HG02885 (cell line): Measurements from ENCODE around the gene PCNX3.
A peak's percentile ranks its signal among the peaks of the same experiment; 100 is the strongest.

Experiments used
- ATAC-seq: cut with Tn5 transposase; IDR thresholded peaks from one replicate; pipeline ENCODE4 v1.9.1; 2021; ENCODE audit warnings: mild to moderate bottlenecking; ENCODE audit not compliant: unreplicated experiment, poor library complexity

The PCNX3 gene

DNA sequence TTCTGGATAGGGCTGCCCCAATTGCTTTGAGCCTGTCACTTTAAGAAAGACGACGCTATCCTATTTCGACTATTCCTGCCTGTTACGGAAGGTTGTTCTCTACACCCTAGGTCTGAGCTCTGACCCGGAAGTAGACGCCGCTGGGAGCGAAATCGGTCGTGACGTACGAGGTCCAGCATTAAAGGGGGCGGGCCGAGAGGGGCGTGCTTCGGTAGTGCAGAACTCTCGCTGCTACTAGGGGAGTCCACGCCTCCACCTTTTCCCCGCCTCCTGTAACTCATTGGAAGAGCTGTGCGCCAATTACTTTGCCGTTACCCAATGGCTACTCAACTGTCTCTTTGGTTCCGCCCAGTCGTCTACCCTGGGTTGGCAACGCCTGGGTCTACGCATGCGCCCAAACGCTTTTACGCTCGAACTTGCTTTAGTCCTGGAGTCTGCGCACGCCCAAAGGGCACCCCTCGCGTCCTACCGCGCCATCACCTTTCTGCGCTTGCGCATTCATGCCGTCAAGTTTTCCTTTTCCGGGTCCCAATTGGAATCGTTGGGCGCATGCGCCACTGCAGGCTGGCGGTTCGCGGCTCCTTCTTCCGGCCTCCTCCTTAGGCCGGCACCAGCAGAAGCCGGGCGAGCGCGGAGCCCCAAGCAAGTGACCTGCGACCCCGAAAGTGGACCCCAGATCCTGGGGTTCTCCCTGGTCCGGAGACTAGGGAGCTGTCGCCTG is at the start of gene PCNX3:
TSS of gene PCNX3 (plus strand) at position 548 of the 721 bp plus-strand sequence. CDS start 536 bp downstream, outside the sequence.
- ATAC-seq, result peak; percentile 81

DNA sequence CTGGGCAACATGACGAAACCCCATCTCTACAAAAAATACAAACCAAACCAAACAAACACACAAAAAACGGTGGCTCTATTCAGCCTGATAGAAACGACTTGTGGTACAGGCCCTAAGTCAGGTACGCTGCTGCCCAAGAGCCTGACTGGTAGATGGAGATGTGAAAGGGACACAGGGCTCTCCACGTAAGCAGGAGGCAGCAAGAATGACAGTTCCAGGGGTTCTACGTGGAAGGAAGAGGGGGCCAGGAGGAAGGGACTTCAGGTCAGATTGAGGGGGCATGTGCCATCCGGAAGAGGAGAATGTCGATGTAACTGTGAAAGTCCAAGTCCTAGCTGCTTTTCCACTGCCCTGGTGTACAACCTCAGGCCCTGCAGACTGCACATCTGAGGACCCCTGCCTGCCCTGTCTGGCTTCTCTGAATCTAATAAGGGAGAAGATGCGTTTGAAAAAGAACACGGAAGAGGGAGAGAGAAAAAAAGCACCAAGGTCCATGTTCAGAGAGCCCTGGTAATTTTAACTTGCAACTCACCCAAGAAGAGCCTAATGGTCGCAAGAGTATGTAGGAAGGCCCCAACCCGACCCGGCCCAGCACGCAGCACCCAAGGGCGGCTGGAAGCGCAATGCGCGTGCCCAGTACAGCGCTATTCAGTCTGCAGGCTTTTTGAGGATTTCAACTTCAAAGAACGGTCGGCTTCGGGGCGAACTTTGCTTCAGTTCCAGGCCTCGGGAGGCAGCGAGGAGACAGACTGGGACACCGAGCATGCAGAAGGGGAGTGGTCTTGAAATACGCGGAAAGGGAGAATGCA is 46.2 kb upstream of the PCNX3 start:
- ATAC-seq, result no peak

DNA sequence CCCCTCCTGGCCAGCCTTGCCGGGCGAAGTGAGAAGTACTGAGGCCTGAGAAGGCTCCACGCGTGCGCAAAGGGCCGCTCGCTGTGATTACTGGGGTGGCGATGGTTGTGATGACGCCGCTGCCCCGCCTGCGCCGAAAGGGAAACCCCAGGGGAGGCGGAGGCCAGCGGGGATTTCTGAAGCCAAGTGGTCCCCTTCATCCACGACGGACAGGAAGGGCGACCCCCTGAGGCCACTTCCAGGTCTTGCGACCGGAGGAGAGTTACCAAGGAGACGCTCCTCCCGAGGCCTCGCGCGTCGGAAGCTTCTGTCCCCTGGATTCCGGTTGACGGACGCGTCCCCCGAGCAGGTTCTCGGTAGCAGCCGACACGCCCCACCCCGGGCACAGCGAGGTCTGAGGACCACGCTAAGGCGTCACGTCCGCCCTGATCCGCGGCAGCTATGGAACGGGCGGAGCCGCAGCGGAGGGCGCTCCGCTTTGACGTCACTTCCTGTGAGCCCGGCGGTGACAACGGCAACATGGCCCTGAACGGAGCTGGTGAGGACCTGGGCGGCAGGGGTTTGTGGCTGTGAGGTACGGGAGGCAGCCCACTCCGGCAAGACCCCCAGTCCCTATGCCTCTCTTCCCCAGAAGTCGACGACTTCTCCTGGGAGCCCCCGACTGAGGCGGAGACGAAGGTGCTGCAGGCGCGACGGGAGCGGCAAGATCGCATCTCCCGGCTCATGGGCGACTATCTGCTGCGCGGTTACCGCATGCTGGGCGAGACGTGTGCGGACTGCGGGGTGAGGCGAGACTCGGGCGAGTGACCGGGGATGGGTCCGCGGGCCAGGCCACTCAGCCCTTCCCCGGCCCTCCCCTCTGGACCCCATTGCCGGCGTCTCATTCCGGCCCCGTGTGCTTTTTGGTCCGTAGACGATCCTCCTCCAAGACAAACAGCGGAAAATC is 45.3 kb upstream of the PCNX3 start, which contains the start of gene ZNRD2:
TSS of gene ZNRD2 (plus strand) at position 505 of the 946 bp plus-strand sequence. CDS start at position 520, 15 bp downstream.
- ATAC-seq, result peak; percentile 72

DNA sequence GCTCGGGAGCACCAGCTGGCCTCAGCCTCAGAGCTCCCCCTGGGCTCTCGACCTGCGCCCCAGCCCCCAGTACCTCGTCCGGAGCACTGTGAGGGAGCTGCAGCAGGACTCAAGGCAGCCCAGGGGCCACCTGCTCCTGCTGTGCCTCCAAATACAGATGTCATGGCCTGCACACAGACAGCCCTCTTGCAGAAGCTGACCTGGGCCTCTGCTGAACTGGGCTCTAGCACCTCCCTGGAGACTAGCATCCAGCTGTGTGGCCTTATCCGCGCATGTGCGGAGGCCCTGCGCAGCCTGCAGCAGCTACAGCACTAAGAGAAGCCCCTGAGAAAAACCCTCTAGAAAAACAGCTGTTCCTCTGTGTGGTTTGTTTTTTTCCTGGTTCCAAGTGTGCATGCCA is 44.2 kb upstream of the PCNX3 start:
- no peak for ATAC-seq

DNA sequence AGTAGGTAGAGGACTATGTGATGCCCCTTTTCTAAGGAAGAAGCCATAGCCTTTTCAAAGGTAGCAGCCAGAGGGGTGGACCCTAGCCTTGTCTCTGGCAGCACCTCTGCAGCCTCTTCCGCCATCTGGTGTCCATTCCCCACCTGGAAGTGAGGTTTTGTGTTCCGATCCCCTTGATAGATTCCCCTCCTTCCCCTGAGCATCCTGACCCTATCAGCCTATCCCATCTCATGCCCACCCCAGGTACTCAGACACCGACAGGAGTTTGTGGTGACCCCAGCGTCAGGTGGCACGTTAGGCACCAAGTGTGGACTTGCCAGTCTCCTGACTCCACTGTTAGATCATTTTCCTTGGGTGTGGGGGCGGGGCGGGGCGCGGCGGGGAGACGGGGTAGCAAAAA is 43.6 kb upstream of the PCNX3 start:
- ATAC-seq, result no peak

DNA sequence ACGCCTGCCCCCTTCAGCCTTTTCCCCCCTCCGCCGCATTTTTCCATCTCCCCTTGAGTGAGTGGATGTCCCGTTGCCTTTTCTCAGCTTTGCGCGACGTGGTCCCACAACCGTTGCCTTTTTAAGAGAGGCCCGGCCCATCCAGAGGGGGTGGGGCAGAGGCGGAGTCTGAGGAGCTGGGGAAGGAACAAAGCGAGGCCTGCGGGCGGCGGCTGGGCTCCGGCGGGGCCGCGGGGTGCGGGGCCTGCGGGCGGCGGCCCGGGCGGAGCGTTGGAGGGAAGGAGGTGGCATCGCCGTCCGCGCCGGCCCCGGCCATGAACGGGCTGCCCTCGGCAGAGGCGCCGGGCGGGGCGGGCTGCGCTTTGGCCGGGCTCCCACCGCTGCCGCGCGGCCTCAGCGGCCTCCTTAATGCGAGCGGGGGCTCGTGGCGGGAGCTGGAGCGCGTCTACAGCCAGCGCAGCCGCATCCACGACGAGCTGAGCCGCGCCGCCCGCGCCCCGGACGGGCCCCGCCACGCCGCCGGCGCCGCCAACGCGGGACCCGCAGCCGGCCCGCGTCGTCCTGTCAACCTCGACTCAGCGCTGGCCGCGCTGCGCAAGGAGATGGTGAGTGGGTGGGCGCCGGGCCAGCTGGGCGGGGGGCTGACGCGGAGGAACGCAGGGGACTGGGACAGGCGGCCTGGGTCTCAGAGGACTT is 43.1 kb upstream of the PCNX3 start, which contains the start of gene FAM89B:
TSS of gene FAM89B (plus strand) at position 183 of the 696 bp plus-strand sequence. CDS start at position 315, 132 bp downstream.
- peak; percentile 13 for ATAC-seq

DNA sequence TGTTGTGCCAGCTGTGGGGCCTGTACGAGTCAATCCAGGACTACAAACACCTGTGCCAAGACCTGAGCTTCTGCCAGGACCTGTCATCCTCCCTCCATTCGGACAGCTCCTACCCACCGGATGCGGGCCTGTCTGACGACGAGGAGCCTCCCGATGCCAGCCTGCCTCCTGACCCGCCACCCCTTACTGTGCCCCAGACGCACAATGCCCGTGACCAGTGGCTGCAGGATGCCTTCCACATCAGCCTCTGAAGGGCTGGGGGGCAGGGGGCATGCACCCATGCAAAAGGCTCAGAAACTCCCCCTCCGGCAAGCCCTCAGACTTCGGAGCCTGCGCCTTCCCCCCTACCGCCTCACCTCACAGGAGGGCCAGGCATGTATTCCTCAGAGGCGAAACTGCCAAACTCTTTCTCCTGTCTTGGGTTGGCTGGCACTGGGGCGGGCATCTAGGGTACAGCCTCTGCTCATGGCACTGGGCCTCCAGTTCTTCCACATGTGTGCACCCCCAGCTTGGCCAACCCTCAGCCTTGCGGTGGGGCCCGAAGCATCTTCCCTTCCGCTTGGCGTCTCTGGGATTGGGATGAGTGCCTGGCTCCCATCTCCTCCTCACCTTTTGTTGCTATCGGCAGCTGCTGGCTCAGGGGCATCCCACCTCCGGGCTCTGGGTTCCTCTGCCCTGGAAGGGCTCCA is 42.0 kb upstream of the PCNX3 start:
- no peak for ATAC-seq

DNA sequence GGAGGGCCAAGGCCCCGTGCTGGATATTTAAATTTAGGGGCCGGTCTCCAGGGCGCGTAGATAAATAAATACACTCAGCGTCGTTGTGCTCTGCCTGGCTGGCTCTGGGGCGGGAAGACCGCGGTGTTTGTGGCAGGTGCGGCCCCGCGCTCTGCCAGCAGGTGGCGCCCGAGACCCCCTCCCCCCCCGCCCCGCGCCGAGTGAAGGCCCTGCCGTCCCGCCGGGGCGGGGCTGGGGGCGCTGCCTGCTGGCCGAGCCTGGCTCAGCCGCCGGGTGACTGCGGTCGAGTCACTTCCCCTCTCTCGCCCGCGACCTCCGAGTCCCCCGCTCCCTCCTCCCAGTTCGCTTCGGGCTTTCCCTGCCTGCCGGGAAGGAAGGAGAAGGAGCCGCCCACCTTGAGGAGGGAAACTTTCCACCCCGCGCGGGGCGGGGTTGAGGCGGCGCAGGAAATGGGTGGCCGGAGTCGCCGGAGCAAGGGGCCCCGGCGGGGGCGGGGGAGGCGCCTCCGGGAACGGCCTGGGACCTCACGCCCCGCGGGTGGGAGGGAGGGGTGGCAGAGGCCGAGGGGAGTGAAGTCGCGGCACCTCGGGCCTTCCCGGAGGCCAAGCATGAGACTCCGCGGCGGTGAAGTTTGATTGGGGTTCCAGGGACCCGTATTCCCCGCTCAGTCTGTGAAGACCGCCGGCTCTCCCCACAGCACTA is 41.3 kb upstream of the PCNX3 start:
- peak; percentile 37 for ATAC-seq

DNA sequence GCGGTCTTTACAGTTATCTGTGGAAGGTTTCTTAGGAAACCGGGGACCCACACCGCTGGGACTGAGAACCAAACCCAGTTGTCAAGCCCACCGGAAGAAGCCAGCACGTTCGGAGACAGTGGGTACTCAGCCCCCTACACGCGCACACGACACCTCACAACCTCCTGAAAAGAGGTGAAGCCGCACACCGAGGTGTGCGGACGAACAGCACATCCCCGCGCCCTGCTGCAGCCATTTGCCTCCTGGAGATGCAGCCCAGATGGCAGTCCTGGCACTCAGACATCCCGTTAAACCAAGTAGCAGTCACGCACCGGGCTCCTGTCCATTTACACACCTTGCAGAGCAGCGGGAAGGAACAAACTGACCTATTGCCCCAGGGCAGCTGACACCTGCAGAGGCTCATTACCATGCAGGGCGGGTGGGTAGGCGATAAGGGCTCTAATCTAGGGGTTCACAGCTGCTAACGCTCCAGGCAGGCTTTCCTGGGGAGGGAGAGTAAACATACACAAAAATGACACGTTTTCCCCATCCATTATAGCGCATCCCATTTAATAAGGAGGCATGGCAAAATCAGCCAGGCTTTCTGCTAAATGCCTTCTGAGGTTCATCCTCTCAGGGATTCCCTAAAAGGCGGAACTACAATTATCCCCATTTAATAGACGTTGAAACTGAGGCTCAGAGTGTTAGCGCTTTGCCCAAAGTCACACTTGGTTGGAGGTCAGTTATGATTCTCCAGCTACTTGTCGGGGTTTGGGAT is 40.6 kb upstream of the PCNX3 start:
- no peak for ATAC-seq

DNA sequence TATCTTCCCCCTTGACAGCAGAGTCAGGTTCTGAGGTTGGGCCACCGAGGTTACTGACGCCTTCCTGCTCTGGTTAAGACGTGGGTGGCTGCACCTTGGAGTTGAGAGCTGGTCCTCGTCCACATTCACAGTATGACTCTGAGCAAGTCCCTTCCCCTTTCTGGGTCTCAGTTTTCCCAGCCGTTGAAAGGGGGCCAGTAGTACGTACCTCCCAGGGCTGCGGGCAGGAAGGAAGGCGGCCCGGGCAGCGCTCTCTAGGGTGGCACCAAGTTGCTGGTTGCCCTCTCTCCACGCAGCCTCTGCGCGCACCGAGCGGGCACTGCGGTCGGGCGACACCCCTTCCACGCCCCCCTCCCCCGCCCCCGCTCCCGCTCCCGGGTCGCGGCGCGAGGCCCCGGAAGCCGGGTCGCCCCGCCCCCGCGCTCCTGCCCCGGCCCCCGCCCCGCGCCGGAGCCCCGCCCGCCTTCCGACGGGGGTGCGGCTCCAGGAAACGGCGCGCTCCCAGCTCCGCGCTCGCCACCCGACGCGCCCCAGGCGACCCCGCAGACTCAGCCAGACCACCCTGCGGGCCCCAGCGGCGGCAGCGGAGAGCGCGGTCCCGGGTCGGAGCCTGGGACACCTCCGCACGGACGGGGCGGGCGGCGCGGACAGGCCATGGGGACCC is 39.9 kb upstream of the PCNX3 start, which contains the start of gene EHBP1L1:
TSS of gene EHBP1L1 (plus strand) at position 486 of the 664 bp plus-strand sequence. CDS start 250 bp downstream, outside the sequence.
- no peak for ATAC-seq

DNA sequence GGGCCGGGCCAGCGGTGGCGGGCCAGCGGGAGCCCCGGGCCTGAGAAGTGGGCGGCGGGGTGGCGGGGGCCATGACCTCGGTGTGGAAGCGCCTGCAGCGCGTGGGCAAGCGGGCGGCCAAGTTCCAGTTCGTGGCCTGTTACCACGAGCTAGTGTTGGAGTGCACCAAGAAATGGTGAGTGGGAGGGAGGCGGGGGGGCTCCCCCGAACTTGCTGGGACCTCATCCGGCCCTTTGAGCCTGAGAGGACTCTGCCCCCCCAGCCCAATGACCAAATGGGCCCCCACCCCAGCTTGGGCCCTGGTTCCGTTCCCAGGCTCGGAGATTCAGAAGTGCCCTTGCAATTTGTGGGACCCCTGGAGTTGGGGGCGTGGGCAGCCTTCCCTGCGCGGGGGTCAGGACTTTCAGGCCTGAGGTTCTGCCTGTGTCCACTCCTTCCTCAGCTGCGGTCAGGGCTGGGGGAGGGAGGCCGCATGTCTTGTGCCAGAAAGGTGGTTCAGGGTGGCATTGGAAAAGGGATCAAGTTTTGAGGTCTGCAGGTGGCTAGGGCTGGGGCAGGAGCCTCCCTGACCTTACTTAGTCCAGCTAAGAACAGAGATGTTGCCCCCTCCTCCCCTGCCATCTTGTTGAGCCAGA is 39.2 kb upstream of the PCNX3 start:
- no peak for ATAC-seq

DNA sequence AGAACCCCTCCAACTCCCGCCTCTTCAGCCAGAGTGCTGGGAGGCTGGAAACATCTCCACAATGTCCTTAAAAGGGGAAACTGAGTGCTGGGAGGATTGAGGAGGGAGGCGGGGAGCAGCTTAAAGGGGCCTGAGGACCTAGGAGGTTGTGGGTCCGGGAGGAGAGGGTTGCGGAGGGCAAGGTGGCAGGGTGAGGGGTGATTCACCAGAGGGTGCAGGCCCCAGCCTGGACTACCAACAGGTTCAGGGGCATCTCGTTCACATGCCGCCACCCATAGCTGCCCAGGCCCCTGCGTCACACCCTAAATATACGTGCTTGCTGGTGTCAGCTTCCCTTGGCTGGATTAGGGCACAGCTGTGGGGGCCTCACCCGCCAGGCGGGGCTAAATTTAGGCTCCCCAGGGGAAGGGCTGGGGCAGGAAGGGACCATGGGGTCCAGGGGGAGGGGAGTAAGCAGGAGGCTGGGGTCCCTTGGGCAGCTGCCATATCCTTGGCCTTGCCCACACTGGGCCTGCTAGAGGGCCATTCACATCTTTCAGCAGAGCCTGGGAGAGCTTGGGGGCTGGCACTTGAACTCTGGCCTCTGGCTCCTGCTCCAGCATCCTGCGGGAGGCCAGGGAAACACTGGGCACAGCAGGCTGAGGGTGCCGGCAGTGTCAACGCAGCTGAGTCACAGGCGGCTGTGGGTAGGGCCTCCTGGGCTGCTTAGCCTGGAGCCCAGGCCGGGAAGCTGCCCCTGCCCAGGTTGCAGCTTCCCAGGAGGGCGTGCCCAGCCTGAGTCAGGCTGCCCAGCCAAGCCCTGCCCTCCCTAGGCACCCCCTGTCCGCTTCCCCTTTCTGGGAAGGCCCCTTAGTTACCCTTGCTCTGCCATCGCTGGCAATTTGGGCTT is 38.5 kb upstream of the PCNX3 start:
- no peak for ATAC-seq

DNA sequence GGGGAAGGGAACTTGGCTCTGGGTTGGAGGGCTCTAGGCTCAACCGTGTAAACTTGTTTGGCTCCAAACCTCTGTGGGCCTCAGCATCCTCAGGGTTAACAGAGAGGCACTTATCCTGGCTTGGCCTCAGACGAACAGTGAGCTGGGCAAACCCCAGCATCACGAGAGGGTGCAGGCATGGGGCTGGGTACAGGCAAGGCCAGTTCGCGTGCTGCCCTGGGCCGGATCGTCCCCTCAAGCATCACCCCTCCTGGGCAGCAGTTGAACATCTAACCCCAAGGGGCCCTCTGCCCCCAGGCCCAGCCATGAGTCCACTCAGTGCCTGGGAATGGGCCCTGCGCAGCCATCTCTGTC is 37.8 kb upstream of the PCNX3 start:
- no peak for ATAC-seq

DNA sequence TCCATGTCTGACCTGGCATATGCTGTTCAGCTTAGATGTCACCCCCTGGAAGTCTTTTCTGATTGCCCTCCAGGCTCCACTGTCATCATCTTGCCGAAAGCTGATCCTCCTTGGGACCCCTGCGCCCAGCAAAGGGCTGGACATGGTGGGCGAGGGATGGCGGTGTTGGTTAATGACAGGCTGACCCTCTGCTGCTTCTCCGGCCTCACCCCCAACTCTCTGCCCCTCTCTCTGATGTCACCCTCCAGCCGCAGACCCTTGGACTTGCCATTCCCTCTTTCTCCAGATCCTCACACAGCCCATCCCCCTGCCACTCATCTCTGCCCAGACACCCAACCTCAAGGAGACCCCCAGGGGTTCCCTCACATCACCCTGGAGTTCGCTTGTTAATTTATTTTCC is 37.4 kb upstream of the PCNX3 start:
- ATAC-seq, result no peak

DNA sequence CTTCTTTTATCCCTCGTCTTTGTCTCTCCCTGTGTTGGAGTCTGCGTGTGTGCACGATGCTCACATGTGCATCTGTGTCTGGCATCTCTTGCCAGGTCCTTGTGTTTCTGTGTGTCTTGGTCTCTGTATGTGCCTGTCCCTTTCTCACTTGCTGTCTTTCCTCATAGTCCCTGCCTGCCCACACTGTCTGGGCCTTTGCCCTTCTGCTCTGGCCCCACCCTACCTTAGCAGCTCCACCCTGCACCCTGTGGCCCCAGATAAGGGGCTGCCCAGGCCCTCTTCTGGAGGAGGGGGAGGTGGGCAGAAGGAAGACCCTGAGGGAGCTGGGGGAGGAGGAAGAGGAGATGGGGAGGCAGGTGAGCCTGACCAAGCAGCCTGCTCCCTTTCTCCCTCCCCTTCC is 36.9 kb upstream of the PCNX3 start:
- ATAC-seq, result no peak

DNA sequence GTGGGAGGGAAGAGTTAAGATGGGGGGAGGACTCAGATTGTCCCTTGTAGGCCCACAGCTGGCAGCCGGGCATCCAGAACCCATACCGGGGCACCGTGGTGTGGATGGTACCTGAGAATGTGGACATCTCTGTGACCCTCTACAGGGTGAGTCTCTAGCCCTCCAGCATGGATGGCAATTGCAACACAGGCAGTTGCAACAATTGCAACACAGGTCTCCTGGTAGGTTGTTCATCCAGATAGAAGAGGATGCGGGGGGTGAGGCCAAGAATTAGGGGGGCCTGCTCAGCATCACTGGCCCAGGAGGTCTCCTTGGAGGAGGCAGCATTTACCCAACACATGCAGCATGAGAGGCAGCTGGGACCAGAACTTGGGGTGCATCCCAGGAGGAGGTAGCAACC is 36.3 kb upstream of the PCNX3 start:
- no peak for ATAC-seq
